ENCODE measurements around the gene KCNA10. TPM values are rescaled to one million over a fixed set of nuclear protein-coding genes. Genes with fewer than 3 reads are reported as not detected.

KCNA10 gene
- total RNA-seq: not detected in 2 replicates

GRCh38 chr1:110519125-110519810, at the start of gene KCNA10:
TSS of gene KCNA10 (minus strand) at chr1:110519175. CDS start at chr1:110518787, 388 bp downstream.

Other genes with a start within 250 kb of the KCNA10 start
- gene RBM15, start 179.8 kb downstream of the KCNA10 start, total RNA-seq: 22.7 and 24.7 TPM in 2 replicates
- 36.9 and 48.2 TPM in 2 replicates for gene SLC16A4, start 128.1 kb downstream of the KCNA10 start, total RNA-seq
- gene LAMTOR5, start 111.5 kb downstream of the KCNA10 start, total RNA-seq: 23.2 and 29.9 TPM in 2 replicates
- gene PROK1, start 68.0 kb downstream of the KCNA10 start, total RNA-seq: not detected in 2 replicates
- gene KCNA2, start 87.2 kb upstream of the KCNA10 start, total RNA-seq: not detected in 2 replicates
- gene KCNA3, start 155.8 kb upstream of the KCNA10 start, total RNA-seq: not detected in 2 replicates

Data from tracheal epithelial cell (primary cell).